ENCODE measurements around the gene AQP9. TPM values are rescaled to one million over a fixed set of nuclear protein-coding genes. Genes with fewer than 3 reads are reported as not detected.

AQP9 gene
- 2.9 TPM for total RNA-seq

GRCh38 chr15:58138106-58138505 lies at the start of gene AQP9:
AQP9 (plus strand) TSS chr15:58138381; CDS start chr15:58138566, 185 bp downstream.

Other genes starting within 250 kb of the AQP9 start
- gene ALDH1A2, start 72.7 kb upstream of the AQP9 start, total RNA-seq = 53.7 TPM

Data from camera-type eye (tissue), 1 donor.